OCI-LY1 (cell line): ENCODE measurements around the gene SLC4A2.

Experiments used
- EZH2 ChIP-seq: fragments of 200-600 bp; sonication (generic), shearing (Covaris generic); IDR thresholded peaks from 2 replicates; pipeline ENCODE4 v1.8.0; 2017; ENCODE audit warnings: borderline replicate concordance, mixed run types, mild to moderate bottlenecking, antibody characterized with exemption, low read length, moderate library complexity, mixed read lengths
- TF ChIP-seq, protein P1 (sequence below): fragments of 200-600 bp; sonication (generic), shearing (Covaris generic); IDR thresholded peaks from 2 replicates; pipeline ENCODE4 v1.5.1; 2017; ENCODE audit warnings: mild to moderate bottlenecking, antibody characterized with exemption, low read length, moderate library complexity, mixed read lengths

DNA sequence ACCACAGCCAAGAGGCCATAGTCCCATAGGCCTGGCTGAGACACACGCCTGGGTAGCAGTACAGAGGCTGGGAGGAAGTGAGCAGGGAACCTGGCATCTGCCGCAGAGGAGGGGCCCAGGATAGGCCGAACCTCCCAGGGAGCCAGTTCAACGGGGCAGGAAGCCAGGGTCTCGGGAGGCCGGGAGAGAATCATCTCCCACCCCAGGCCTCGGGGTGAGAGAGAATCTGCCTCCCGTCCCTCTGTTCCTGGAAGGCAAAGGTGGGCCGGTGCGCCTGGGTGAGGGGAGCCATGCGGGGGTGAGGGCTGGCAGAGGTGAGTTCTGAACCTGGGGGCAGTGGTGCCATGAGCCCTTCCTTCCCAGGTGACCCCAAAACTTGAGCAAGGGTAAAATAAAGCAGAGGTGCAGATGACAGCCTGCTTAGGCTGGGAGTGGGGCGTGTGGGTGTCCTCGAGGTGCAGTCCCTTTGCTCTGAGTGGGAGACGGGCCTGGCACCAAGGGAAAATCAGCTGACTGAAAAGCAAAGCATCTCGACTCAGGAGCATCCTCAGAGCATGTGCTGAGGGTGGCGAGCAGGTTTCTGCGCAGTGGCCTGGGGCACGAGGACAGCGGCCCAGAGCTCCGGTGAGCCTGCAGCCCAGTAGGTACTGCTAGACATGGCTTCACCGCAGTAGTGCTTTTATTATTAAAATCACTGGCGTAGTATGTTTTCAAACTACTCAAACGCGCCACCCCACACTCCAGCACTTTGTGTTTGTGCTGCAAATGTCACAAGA lies 42.4 kb downstream of the SLC4A2 start:
- TF ChIP-seq, protein P1, sequence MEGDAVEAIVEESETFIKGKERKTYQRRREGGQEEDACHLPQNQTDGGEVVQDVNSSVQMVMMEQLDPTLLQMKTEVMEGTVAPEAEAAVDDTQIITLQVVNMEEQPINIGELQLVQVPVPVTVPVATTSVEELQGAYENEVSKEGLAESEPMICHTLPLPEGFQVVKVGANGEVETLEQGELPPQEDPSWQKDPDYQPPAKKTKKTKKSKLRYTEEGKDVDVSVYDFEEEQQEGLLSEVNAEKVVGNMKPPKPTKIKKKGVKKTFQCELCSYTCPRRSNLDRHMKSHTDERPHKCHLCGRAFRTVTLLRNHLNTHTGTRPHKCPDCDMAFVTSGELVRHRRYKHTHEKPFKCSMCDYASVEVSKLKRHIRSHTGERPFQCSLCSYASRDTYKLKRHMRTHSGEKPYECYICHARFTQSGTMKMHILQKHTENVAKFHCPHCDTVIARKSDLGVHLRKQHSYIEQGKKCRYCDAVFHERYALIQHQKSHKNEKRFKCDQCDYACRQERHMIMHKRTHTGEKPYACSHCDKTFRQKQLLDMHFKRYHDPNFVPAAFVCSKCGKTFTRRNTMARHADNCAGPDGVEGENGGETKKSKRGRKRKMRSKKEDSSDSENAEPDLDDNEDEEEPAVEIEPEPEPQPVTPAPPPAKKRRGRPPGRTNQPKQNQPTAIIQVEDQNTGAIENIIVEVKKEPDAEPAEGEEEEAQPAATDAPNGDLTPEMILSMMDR: no peak
- TF ChIP-seq EZH2: no peak
